Aorta (tissue), 5 donors: Measurements from ENCODE around the gene MAGOHB. TPM values are rescaled to one million over a fixed set of nuclear protein-coding genes. Genes with fewer than 3 reads are reported as not detected.

ENCODE experiments used
- ATAC-seq: fragments of 200-7000 bp; cut with Tn5 transposase; one replicate; pipeline ENCODE4 v1.9.1; 2022; ENCODE audit warnings: moderate library complexity; ENCODE audit not compliant: low FRiP score
- DNase-seq, 2 donors: peaks; one replicate each; pipeline ENCODE4 v3.0.0-alpha.2; 2020
- H3K27ac ChIP-seq, 2 donors: one replicate each; pipeline ENCODE4 v1.5.1; 2013; ENCODE audit warnings: low read length in 2 of 2, mild to moderate bottlenecking in 2 of 2, moderate library complexity in 2 of 2, control low read depth in 1 of 2, inconsistent platforms in 1 of 2, low read depth in 1 of 2
- H3K27me3 ChIP-seq, 2 donors: one replicate each; pipeline ENCODE4 v1.6.1; 2013; ENCODE audit warnings: control low read depth in 1 of 2, low read length in 1 of 2, mild to moderate bottlenecking in 1 of 2, moderate library complexity in 1 of 2; ENCODE audit not compliant: insufficient read depth in 2 of 2, control insufficient read depth in 1 of 2
- H3K36me3 ChIP-seq, 2 donors: one replicate each; pipeline ENCODE4 v1.6.1; 2013; ENCODE audit warnings: control low read depth in 1 of 2, low read length in 1 of 2, mild to moderate bottlenecking in 1 of 2; ENCODE audit not compliant: insufficient read depth in 2 of 2, control insufficient read depth in 1 of 2
- H3K4me1 ChIP-seq, 2 donors: one replicate each; pipeline ENCODE4 v1.6.1; 2013; ENCODE audit warnings: low read length in 2 of 2, control low read depth in 1 of 2, mild to moderate bottlenecking in 1 of 2, moderate library complexity in 1 of 2; ENCODE audit not compliant: insufficient read depth in 2 of 2, control insufficient read depth in 1 of 2
- H3K4me3 ChIP-seq, 2 donors: one replicate each; pipeline ENCODE4 v1.5.1; 2013; ENCODE audit warnings: low read length in 2 of 2, control low read depth in 1 of 2, mild to moderate bottlenecking in 1 of 2
- H3K9me3 ChIP-seq: one replicate; pipeline ENCODE4 v1.6.1; 2013; ENCODE audit warnings: mild to moderate bottlenecking, low read length; ENCODE audit not compliant: control insufficient read depth
- WGBS, 2 donors: extraction: QIAGEN DNeasy Blood & Tissue Kit; methylation state at CpG; one replicate each; pipeline ENCODE4 v1.1.7; 2013; 5-methylcytosine and 5-hydroxymethylcytosine counted together
- intact Hi-C, 2 donors: fragments of 100-400 bp; cut with DNase I; formaldehyde crosslinking; loops; one replicate each; pipeline versions ENCODE4 v1.14.2 to v1.15.0; 2022
- polyA plus RNA-seq, 2 donors: library from polyadenylated mRNA; stranded (reverse); fragments of 200-250 nt; gene quantifications; one replicate each; pipeline ENCODE4 v1.2.3, GENCODE V29; 2013
- total RNA-seq, 2 donors: library from RNA; stranded (reverse); fragmentation: NEBNext Ultra II Directional; extraction: Animal tissue kit (Norgen Biotek cat#: 25700); gene quantifications; one replicate each; pipeline ENCODE4 v1.2.1, GENCODE V29; 2021
- donor health status: healthy with polysubstance abuse.
- donor health status: Bipolar disorder and iron deficiency.
- donor health status: DM: no; HTN: no; CAD: no.
- donor health status: DM: no; HTN: no; CAD: no.
- donor health status: DM: yes; HTN: yes; CAD: no.

MAGOHB gene
- total and polyA plus RNA-seq, 4 donors: 13.6 to 27.4 (median 17.2) TPM

DNA sequence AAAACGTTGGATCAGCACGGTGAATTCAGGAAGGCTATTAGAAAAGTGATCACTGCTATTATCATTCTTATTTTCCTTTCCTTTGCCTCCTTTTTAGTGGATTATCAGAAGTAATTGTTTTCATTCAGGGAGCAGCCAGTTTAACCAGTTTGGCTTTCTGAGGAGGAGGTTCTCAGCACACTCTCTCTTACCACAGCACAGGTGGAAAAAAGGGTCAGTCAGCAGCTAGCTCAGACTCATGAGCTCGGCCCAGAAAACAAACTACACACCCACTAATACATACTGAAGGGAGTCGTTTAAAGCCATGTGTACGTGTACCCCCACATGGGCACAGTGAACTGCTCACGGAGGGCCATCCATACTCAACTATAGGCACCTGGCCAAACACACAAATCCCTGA, 23.2 kb upstream of the MAGOHB start:
- no peak for ATAC-seq
- no peak for DNase-seq
- no peaks in the 10 kb centered on the region for H3K27me3 ChIP-seq
- no peaks in the 10 kb centered on the region for H3K36me3 ChIP-seq
- no peak overlapping the region for H3K4me3 ChIP-seq
- intact Hi-C loops: no loop called here
- no peaks in the 10 kb centered on the region for H3K9me3 ChIP-seq
- H3K27ac ChIP-seq: no peak overlapping the region
- H3K4me1 ChIP-seq: no peaks in the 10 kb centered on the region
- WGBS, 2 donors: 62 to 63% methylated on average over 6 of the region's 6 CpGs

DNA sequence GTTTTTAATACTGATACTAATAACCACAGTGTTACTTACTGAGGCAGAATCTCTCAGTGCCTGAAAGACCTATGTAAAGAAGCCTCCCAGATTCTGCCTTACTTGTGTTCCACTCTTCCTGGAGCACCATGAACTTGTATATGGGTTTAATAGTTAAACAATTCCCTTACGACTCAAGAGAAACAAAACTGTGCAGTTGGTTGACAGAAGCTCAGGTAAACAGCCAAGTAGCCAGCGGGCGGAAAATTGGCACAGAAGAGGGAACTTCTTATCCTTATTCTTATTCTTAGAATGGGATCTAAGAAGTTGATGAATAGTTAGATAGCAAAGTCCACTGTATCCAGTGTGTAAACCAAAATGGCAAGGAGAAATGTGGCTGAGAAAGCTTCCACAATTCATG, 22.7 kb upstream of the MAGOHB start:
- 80% methylated on average over 3 of the region's 3 CpGs for WGBS, 2 donors
- H3K4me1 ChIP-seq: no peaks in the 10 kb centered on the region
- intact Hi-C loops: no loop called here
- H3K36me3 ChIP-seq: no peaks in the 10 kb centered on the region
- DNase-seq (no peak), ATAC-seq (no peak)
- H3K27ac ChIP-seq: no peak overlapping the region
- no peak overlapping the region for H3K4me3 ChIP-seq
- no peaks in the 10 kb centered on the region for H3K9me3 ChIP-seq
- no peaks in the 10 kb centered on the region for H3K27me3 ChIP-seq

DNA sequence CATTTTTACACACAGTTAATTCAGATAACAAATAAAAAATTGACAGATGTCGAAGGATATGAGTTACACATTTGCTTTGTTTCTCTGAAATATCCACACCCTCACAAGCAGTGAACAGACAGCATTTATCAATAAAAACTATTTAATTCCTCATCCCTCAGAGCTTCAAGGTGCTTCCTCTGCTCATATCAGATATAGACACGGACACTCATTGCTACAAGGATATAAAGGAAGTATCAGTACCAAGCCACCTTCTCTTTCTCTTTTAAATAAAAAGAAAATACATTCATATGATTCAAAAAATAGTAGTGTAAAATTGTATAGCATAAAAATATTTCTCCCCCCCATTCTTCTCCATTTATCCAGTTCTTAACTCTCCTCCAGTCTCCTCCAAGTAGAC, 21.9 kb upstream of the MAGOHB start:
- H3K4me3 ChIP-seq: no peak overlapping the region
- 72 to 74% methylated on average over 2 of the region's 2 CpGs for WGBS, 2 donors
- H3K36me3 ChIP-seq: no peaks in the 10 kb centered on the region
- intact Hi-C loops: no loop called here
- no peak overlapping the region for H3K27ac ChIP-seq
- no peaks in the 10 kb centered on the region for H3K27me3 ChIP-seq
- H3K4me1 ChIP-seq: no peaks in the 10 kb centered on the region
- DNase-seq (no peak), ATAC-seq (no peak)
- H3K9me3 ChIP-seq: no peaks in the 10 kb centered on the region

DNA sequence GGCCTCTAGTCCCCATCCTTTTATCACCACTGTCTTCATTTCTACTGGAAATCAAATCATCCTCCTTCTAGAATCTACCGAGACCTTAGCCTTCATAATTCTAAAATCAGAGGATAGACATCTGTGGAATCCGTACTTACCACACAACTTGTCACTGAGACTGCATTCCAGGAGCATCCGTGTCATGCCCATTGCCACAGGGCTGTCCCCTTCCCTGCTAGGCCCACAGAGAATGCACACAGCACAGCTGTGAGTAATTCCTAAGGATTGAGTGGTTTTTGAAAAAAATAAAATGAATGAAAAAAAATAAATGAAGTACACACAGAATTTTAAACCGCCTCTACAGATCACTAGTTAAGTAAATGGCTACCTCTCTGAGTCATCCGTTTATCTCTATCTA, 21.0 kb upstream of the MAGOHB start:
- DNase-seq (no peak), ATAC-seq (no peak)
- intact Hi-C loops: no loop called here
- H3K4me3 ChIP-seq: no peak overlapping the region
- H3K4me1 ChIP-seq: no peaks in the 10 kb centered on the region
- no peaks in the 10 kb centered on the region for H3K27me3 ChIP-seq
- WGBS, 2 donors: 76 to 77% methylated on average over 5 of the region's 5 CpGs
- no peak overlapping the region for H3K27ac ChIP-seq
- no peaks in the 10 kb centered on the region for H3K9me3 ChIP-seq
- no peaks in the 10 kb centered on the region for H3K36me3 ChIP-seq

DNA sequence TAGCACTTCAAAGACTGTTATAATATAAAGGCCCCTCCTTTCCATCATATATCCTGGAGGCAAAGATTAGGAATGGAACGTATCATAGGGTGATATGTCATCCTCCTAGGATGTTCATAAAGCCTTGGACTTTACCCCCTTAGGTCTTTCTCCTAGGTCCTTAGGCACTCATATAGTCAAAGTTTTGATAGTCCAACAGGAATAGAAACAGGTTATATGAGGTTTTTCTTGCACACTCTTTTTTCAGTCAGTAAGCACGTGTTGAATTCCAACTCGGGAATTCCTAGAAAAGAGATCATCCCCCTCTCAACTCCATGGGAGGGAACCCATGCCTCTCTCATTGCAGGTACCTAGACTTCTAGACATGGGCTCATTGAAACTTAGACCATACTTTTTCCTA, 20.1 kb upstream of the MAGOHB start:
- intact Hi-C loops: no loop called here
- H3K9me3 ChIP-seq: no peaks in the 10 kb centered on the region
- H3K4me1 ChIP-seq: no peaks in the 10 kb centered on the region
- DNase-seq (no peak), ATAC-seq (no peak)
- H3K27me3 ChIP-seq: no peaks in the 10 kb centered on the region
- no peak overlapping the region for H3K4me3 ChIP-seq
- no peak overlapping the region for H3K27ac ChIP-seq
- WGBS, 2 donors: 65 to 75% methylated on average over 3 of the region's 3 CpGs
- H3K36me3 ChIP-seq: no peaks in the 10 kb centered on the region

DNA sequence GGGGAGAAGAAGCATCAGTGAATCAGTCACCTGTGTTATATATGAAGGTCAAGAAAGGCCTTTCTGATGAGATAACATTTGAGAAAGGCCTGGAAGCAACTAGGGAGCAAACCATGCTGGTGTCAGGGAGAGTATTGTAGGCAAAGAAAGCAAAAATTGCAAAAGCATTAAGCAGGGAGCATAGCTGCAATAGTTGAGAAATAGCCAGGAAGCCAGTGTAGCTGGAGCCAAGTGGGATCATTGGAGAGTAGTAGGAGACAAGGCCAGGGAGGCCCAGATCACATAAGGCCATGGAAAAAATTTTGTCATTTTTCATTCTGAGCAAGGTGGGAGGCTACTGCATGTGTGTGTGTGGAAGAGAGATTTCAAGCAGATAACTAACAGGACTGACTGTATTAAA, 18.8 kb upstream of the MAGOHB start:
- DNase-seq: no peak
- no peaks in the 10 kb centered on the region for H3K4me1 ChIP-seq
- ATAC-seq: no peak
- H3K27ac ChIP-seq: no peak overlapping the region
- H3K27me3 ChIP-seq: no peaks in the 10 kb centered on the region
- H3K9me3 ChIP-seq: no peaks in the 10 kb centered on the region
- intact Hi-C loops: no loop called here
- no peaks in the 10 kb centered on the region for H3K36me3 ChIP-seq
- no peak overlapping the region for H3K4me3 ChIP-seq

DNA sequence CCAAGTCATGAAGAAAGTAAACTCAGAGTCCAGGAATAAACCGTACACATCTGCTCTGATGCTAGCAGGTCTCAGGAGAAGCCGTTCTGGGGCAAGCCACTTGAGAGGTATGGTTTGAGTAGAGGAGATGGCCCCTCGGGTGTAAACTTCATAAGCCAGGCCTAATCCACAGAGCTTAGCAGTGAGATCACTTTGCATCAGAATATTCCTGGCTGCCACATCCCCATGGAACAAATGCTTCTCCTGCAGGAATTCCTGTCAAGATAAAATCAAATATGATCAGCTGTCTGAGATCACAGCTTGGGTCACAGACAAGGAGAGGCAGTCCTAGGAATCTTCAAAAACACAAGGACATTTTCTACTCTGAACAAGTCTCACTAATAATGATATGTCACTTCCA, 11.2 kb upstream of the MAGOHB start:
- Histone ChIP-seq H3K36me3 (no peaks in the 10 kb centered on the region), H3K4me1 (no peaks in the 10 kb centered on the region), H3K27ac (no peak overlapping the region), H3K27me3 (no peaks in the 10 kb centered on the region), H3K9me3 (no peaks in the 10 kb centered on the region), H3K4me3 (no peak overlapping the region)
- intact Hi-C loops: no loop called here
- no peak for DNase-seq
- ATAC-seq: no peak
- WGBS, 2 donors: 71 to 76% methylated on average over 3 of the region's 3 CpGs

DNA sequence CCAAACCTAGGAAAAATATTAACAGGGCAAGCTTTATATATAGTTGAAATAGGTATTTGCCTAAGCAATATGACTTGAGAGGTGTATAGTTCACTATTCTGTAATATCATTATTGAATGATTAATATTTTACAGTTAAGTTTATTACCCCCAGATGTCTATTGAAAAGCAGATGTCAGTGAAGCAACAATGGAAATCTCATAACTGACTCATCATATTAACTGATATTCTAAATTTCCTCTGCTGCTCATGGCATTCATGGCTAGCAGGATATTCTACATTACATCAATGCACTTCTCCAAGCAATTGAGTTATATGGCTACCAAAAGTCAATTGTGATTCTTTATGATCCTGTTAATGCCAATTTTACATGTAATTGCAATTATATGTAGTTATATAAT, 9.7 kb upstream of the MAGOHB start:
- Histone ChIP-seq H3K27ac (no peak overlapping the region), H3K27me3 (no peaks in the 10 kb centered on the region), H3K4me1 (no peaks in the 10 kb centered on the region), H3K9me3 (no peaks in the 10 kb centered on the region), H3K36me3 (no peaks in the 10 kb centered on the region), H3K4me3 (no peak overlapping the region)
- intact Hi-C loops: no loop called here
- no peak for DNase-seq
- ATAC-seq: no peak

DNA sequence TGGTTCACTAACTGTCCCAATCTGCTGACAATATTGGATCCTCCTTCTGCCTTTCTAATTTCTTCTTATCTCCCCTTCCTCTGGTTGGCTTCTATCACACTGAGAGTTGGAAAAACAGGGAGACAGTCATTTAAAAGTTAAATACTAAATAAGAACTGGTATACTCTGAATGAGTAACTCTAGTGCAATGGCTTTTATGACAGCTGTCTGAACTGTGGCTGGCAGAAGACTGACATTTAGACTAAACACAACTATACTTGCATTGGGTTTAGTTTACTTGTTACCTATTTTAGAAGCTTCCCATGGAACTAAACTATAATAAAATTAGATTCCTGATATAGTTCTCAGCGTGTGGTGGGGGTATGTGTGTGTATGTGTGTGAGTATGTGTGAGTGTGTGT, 7.9 kb upstream of the MAGOHB start:
- Histone ChIP-seq H3K4me3 (no peak overlapping the region), H3K9me3 (no peaks in the 10 kb centered on the region), H3K4me1 (no peaks in the 10 kb centered on the region), H3K27me3 (no peaks in the 10 kb centered on the region), H3K27ac (no peak overlapping the region), H3K36me3 (no peaks in the 10 kb centered on the region)
- 40 to 54% methylated on average over 1 of the region's 1 CpG for WGBS, 2 donors
- intact Hi-C loops: no loop called here
- DNase-seq (no peak), ATAC-seq (no peak)
